ENCODE results near the gene GTF2H1.

The GTF2H1 gene

DNA sequence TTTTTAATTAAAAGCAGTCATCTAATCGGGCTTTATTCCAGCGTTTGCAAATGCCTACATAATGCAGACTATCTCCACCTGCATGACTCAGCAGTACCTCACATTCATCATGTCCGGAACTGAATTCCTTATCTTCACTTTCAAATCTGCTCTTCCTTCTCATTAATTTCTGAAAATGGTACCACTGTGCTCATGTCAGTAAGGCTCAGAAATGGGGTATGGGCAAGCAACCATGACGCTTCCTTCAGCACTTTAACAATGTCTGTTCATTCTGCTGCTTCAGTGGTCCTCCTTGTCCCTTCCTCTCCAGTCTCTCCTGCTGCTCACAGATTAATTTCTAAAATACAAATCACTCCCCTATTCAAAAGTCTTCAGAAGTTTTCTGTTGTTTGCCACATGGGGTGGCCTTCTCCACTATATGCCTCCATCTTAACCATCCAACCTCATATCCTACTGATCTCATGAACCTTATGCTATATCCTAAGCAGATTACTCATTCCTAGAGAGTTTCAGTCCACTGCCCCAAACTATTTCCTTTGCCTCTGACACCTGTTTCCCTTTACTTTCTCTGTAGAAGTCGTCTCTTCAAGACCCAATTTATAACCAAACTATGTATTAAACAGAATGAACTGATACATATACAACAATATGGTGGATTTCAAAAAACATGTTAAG, 7.0 kb downstream of the GTF2H1 start:
- DNase-seq (ENCODE audit: low read depth), result peak; percentile 77
- H3K4me3 ChIP-seq (ENCODE audit: low read length), result peak overlapping the region; percentile 10
- TF ChIP-seq, protein P1, sequence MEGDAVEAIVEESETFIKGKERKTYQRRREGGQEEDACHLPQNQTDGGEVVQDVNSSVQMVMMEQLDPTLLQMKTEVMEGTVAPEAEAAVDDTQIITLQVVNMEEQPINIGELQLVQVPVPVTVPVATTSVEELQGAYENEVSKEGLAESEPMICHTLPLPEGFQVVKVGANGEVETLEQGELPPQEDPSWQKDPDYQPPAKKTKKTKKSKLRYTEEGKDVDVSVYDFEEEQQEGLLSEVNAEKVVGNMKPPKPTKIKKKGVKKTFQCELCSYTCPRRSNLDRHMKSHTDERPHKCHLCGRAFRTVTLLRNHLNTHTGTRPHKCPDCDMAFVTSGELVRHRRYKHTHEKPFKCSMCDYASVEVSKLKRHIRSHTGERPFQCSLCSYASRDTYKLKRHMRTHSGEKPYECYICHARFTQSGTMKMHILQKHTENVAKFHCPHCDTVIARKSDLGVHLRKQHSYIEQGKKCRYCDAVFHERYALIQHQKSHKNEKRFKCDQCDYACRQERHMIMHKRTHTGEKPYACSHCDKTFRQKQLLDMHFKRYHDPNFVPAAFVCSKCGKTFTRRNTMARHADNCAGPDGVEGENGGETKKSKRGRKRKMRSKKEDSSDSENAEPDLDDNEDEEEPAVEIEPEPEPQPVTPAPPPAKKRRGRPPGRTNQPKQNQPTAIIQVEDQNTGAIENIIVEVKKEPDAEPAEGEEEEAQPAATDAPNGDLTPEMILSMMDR (IDR thresholded peaks at IDR 0.05; ENCODE audit: insufficient read depth, low read depth, low read length, missing control alignments), result no peak

DNA sequence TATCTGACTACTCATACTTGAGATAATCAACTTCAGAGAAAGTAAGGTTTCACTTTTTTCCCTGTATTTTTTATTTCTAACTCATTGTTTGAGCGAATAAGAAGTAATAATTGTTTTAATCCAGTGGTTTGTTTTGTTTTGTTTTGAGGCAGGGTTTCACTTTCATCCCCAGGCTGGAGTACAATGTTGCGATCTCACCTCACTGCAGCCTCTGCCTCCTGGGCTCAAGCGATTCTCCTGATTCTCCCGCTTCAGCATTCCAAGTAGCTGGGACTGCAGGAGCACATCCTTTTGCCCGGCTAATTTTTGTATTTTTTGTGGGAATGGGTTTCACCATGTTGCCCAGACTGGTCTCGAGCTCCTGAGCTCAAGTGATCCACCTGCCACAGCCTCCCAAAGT, 8.6 kb downstream of the GTF2H1 start:
- TF ChIP-seq, protein P1 (IDR thresholded peaks at IDR 0.05; ENCODE audit: insufficient read depth, low read depth, low read length, missing control alignments), result no peak
- no peak for DNase-seq (ENCODE audit: low read depth)
- no peak overlapping the region for H3K4me3 ChIP-seq (ENCODE audit: low read length)

DNA sequence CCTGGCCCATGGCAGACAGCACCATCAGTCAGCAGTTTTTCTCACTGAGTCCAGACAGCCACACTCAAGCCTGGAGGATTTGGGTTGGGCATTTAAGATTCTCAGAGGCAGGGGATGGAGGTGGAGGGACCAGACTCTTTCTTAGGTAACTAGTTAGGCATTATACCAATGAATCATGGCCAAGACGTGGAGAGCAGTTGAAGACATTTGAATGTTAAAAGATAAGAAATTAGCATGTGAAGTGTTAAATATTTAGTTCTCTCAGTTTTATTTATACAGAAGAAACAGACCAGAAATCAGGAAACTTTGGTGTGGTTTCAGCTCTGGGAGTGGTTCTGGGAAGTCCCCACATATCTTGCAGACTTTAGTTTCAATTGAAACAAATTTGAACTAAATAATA, 9.9 kb downstream of the GTF2H1 start:
- TF ChIP-seq, protein P1 (IDR thresholded peaks at IDR 0.05; ENCODE audit: insufficient read depth, low read depth, low read length, missing control alignments), result no peak
- no peak overlapping the region for H3K4me3 ChIP-seq (ENCODE audit: low read length)
- no peak for DNase-seq (ENCODE audit: low read depth)

DNA sequence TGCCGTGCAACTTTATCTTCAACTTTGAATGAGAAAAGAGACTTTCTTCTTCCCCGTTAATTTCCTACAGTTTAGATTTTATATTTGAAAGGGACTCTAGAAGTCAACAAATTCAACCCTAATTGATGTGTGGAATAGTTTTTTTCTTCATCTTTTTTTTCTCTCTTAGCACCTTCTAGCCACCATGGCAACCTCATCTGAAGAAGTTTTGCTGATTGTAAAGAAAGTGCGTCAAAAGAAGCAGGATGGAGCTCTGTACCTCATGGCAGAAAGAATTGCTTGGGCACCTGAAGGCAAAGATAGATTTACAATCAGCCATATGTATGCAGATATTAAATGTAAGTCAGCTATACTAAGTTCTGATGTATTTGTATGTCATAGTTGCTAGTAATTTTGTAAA, 10.5 kb downstream of the GTF2H1 start:
- no peak overlapping the region for H3K4me3 ChIP-seq (ENCODE audit: low read length)
- TF ChIP-seq, protein P1 (IDR thresholded peaks at IDR 0.05; ENCODE audit: insufficient read depth, low read depth, low read length, missing control alignments), result no peak
- no peak for DNase-seq (ENCODE audit: low read depth)

DNA sequence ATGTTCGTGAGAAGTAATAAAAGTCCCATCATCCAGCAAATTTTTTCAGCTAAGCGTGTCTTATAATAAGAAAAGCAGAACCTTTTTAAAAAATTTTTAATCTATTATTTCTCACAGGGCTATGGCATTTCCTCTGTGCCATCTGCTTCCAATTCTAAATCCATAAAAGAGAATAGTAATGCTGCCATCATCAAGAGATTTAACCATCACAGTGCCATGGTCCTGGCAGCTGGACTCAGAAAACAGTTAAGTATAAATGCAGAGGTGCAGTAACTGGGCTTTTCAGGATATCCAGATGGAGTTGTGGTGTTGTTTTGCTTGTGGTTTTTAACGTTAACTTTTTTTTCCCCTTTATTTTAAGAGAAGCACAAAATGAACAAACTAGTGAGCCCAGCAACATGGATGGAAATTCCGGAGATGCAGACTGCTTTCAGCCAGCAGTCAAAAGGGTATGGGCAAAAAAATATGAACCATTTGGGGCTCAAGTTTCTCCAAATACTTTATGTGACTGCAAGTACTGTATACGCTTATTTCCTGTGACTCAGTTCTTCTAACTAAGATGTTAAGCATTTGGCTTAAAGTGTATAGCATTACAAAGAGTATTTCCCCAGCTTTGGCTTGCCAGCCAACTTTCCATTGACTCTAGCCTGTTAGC, 25.2 kb downstream of the GTF2H1 start:
- H3K4me3 ChIP-seq (ENCODE audit: low read length), result no peak overlapping the region
- TF ChIP-seq, protein P1 (IDR thresholded peaks at IDR 0.05; ENCODE audit: insufficient read depth, low read depth, low read length, missing control alignments), result no peak
- peak; percentile 4 for DNase-seq (ENCODE audit: low read depth)

DNA sequence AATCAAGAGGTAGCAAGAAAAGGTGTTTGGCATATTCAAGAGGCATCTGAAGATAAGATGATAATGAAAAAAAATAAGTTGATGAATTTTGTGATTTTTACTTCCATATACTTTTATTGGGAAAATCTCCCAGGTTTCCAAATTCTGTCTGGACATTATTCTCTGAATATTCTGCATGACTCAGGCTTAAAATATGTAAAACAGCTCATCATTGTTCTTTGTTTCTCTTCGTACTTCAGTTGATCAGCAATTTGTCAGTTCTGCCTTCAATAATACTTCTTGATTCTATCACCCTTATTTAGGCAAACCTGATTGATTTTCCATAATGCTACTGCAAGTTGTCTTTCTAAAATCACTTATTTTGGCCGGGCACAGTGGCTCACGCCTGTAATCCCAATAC, 30.2 kb downstream of the GTF2H1 start:
- DNase-seq (ENCODE audit: low read depth), result peak; percentile 37
- TF ChIP-seq, protein P1 (IDR thresholded peaks at IDR 0.05; ENCODE audit: insufficient read depth, low read depth, low read length, missing control alignments), result no peak

DNA sequence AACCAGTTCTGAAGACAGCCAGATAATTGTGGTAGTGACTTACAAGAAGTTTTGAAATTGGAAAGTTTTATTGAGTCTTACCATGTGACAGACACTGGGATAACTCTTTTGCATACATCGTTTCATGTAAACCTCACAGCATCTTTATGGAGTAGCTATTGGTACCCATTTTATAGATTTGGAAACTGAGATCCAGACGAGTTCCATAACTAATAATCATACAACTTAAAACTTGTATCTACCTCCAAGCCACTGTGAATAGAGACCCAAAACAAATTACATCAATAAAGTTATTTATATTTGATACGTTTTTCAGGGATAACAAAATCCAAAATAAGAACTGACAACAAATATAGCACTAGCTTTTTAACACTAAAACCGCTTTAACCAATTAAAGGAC, 36.3 kb downstream of the GTF2H1 start:
- TF ChIP-seq, protein P1 (IDR thresholded peaks at IDR 0.05; ENCODE audit: insufficient read depth, low read depth, low read length, missing control alignments), result no peak
- no peak overlapping the region for H3K4me3 ChIP-seq (ENCODE audit: low read length)

More for the DNA sequence above, 30.2 kb downstream of the GTF2H1 start:
- H3K4me3 ChIP-seq (ENCODE audit: low read length), result no peak overlapping the region

More for the DNA sequence above, 36.3 kb downstream of the GTF2H1 start:
- DNase-seq (ENCODE audit: low read depth), result no peak

Data from epithelial cell of esophagus (primary cell).